Astrocyte (in vitro differentiated cells and primary cell): ENCODE data around the gene SH3PXD2B. TPM values are rescaled to one million over a fixed set of nuclear protein-coding genes. Genes with fewer than 3 reads are reported as not detected.

Experiments
- DNase-seq: peaks from one replicate; pipeline ENCODE4 v3.0.0-alpha.2; 2010; ENCODE audit warnings: low read depth
- FAIRE-seq: peaks from 2 replicates; lab custom pipeline; 2011; peaks lifted over from hg19 to GRCh38; lab: Jason Lieb, UNC
- H2AFZ ChIP-seq: 2 replicates; pipeline ENCODE4 v1.6.0; 2012; ENCODE audit warnings: low read depth, low read length, inconsistent platforms
- H3K27ac ChIP-seq: 2 replicates; pipeline ENCODE4 v1.5.1; 2011; ENCODE audit warnings: low read depth, low read length, inconsistent platforms
- H3K27me3 ChIP-seq: 2 replicates; pipeline ENCODE4 v1.6.0; 2011; ENCODE audit warnings: low read length, inconsistent platforms; ENCODE audit not compliant: insufficient read depth
- H3K36me3 ChIP-seq: 2 replicates; pipeline ENCODE4 v1.5.1; 2011; ENCODE audit warnings: low read length, inconsistent platforms; ENCODE audit not compliant: insufficient read depth
- H3K4me1 ChIP-seq: 2 replicates; pipeline ENCODE4 v1.5.1; 2011; ENCODE audit warnings: low read length, inconsistent platforms; ENCODE audit not compliant: insufficient read depth
- H3K4me2 ChIP-seq: 2 replicates; pipeline ENCODE4 v1.6.0; 2012; ENCODE audit warnings: low read length, inconsistent platforms
- H3K4me3 ChIP-seq: 2 replicates; pipeline ENCODE4 v1.5.1; 2011; ENCODE audit warnings: low read depth, mild to moderate bottlenecking, low read length, inconsistent platforms; ENCODE audit not compliant: insufficient read depth
- H3K79me2 ChIP-seq: 2 replicates; pipeline ENCODE4 v1.6.0; 2012; ENCODE audit warnings: mild to moderate bottlenecking, low read length, inconsistent platforms; ENCODE audit not compliant: insufficient read depth
- H3K9ac ChIP-seq: 2 replicates; pipeline ENCODE4 v1.6.0; 2012; ENCODE audit warnings: mild to moderate bottlenecking, low read length, inconsistent platforms
- H3K9me3 ChIP-seq: 2 replicates; pipeline ENCODE4 v1.5.1; 2012; ENCODE audit warnings: low read depth, mild to moderate bottlenecking, low read length, inconsistent platforms; ENCODE audit not compliant: insufficient read depth
- H4K20me1 ChIP-seq: 2 replicates; pipeline ENCODE4 v1.6.0; 2012; ENCODE audit warnings: low read length, inconsistent platforms; ENCODE audit not compliant: insufficient read depth
- H3K27ac Mint-ChIP-seq: one replicate; pipeline ENCODE4 v1.8.0; 2021; ENCODE audit warnings: mild to moderate bottlenecking, mixed read lengths; ENCODE audit not compliant: unreplicated experiment
- H3K27me3 Mint-ChIP-seq: one replicate; pipeline ENCODE4 v1.8.0; 2021; ENCODE audit warnings: low read depth, mixed read lengths; ENCODE audit not compliant: unreplicated experiment
- H3K36me3 Mint-ChIP-seq: one replicate; pipeline ENCODE4 v1.8.0; 2021; ENCODE audit warnings: low read depth, mixed read lengths; ENCODE audit not compliant: unreplicated experiment
- H3K4me1 Mint-ChIP-seq: one replicate; pipeline ENCODE4 v1.8.0; 2021; ENCODE audit warnings: low read depth, mixed read lengths; ENCODE audit not compliant: unreplicated experiment
- H3K4me3 Mint-ChIP-seq: one replicate; pipeline ENCODE4 v1.8.0; 2021; ENCODE audit warnings: mild to moderate bottlenecking, moderate library complexity, mixed read lengths; ENCODE audit not compliant: unreplicated experiment
- H3K9me3 Mint-ChIP-seq: one replicate; pipeline ENCODE4 v1.8.0; 2021; ENCODE audit warnings: mild to moderate bottlenecking, mixed read lengths; ENCODE audit not compliant: unreplicated experiment
- CTCF ChIP-seq: IDR thresholded peaks from 2 replicates; pipeline ENCODE4 v1.5.1; 2011; ENCODE audit warnings: low read depth, mild to moderate bottlenecking, inconsistent platforms, low read length, moderate library complexity; ENCODE audit not compliant: insufficient read depth
- EZH2 ChIP-seq: IDR thresholded peaks from 2 replicates; pipeline ENCODE4 v1.6.1; 2012; ENCODE audit warnings: mild to moderate bottlenecking, low read length, inconsistent platforms; ENCODE audit not compliant: insufficient read depth
- total RNA-seq: library from RNA; stranded (reverse); gene quantifications from 2 replicates; pipeline ENCODE4 v1.2.1, GENCODE V29; 2021

SH3PXD2B gene
- total RNA-seq, 1 donor from 2014 or later = 66.0 TPM

- H2AFZ ChIP-seq = no peak overlapping the region
Observed at GRCh38 chr5:172280317-172280716, 174.0 kb downstream of the SH3PXD2B start.

GRCh38 chr5:172278356-172278755, 176.0 kb downstream of the SH3PXD2B start:
- Histone ChIP-seq H3K36me3 (no peaks in the 10 kb centered on the region), H3K4me2 (no peak overlapping the region), H3K9ac (no peak overlapping the region), H2AFZ (no peak overlapping the region), H3K9me3 (no peaks in the 10 kb centered on the region), H3K27me3 (no peaks in the 10 kb centered on the region), H3K27ac (no peak overlapping the region), H3K4me3 (no peak overlapping the region), H3K4me1 (peaks cover 7% of the 10 kb centered on the region), H3K79me2 (peaks cover 99% of the 10 kb centered on the region), H4K20me1 (peaks cover 93% of the 10 kb centered on the region)
- Mint-ChIP-seq H3K4me1 (peaks cover 13% of the 10 kb centered on the region), H3K4me3 (no peak overlapping the region), H3K27ac (no peak overlapping the region), H3K9me3 (no peaks in the 10 kb centered on the region), H3K36me3 (peaks cover 5% of the 10 kb centered on the region), H3K27me3 (no peaks in the 10 kb centered on the region)
- no peak for TF ChIP-seq CTCF
- no peak for TF ChIP-seq EZH2
- FAIRE-seq = no peak
- no peak for DNase-seq

More at GRCh38 chr5:172280317-172280716, 174.0 kb downstream of the SH3PXD2B start:
- no peak for TF ChIP-seq EZH2
- no peak for TF ChIP-seq CTCF
- no peak overlapping the region for H3K27ac Mint-ChIP-seq
- Histone ChIP-seq H3K9me3 (no peaks in the 10 kb centered on the region), H3K4me3 (no peak overlapping the region), H3K27ac (no peak overlapping the region), H3K9ac (no peak overlapping the region), H3K36me3 (no peaks in the 10 kb centered on the region), H4K20me1 (peaks cover 74% of the 10 kb centered on the region), H3K79me2 (peaks cover 81% of the 10 kb centered on the region), H3K4me1 (peaks cover 14% of the 10 kb centered on the region), H3K4me2 (no peak overlapping the region), H3K27me3 (no peaks in the 10 kb centered on the region)
- FAIRE-seq = no peak
- H3K9me3 Mint-ChIP-seq = no peaks in the 10 kb centered on the region
- DNase-seq = no peak
- H3K4me3 Mint-ChIP-seq = no peak overlapping the region
- no peaks in the 10 kb centered on the region for H3K27me3 Mint-ChIP-seq
- peaks cover 12% of the 10 kb centered on the region for H3K4me1 Mint-ChIP-seq
- H3K36me3 Mint-ChIP-seq = peaks cover 5% of the 10 kb centered on the region

- DNase-seq = no peak
- Mint-ChIP-seq H3K36me3 (peaks cover 5% of the 10 kb centered on the region), H3K9me3 (no peaks in the 10 kb centered on the region), H3K4me1 (peaks cover 15% of the 10 kb centered on the region), H3K4me3 (no peak overlapping the region), H3K27me3 (no peaks in the 10 kb centered on the region), H3K27ac (no peak overlapping the region)
- H3K9me3 ChIP-seq = no peaks in the 10 kb centered on the region
- H3K4me2 ChIP-seq = no peak overlapping the region
- no peaks in the 10 kb centered on the region for H3K27me3 ChIP-seq
- peaks cover 99% of the 10 kb centered on the region for H3K79me2 ChIP-seq
- H2AFZ ChIP-seq = no peak overlapping the region
- H3K27ac ChIP-seq = no peak overlapping the region
- H3K9ac ChIP-seq = no peak overlapping the region
- no peak for TF ChIP-seq CTCF
- TF ChIP-seq EZH2 = no peak
- H4K20me1 ChIP-seq = peaks cover 97% of the 10 kb centered on the region
- no peaks in the 10 kb centered on the region for H3K36me3 ChIP-seq
- H3K4me1 ChIP-seq = peaks cover 4% of the 10 kb centered on the region
- no peak overlapping the region for H3K4me3 ChIP-seq
- no peak for FAIRE-seq
Observed at GRCh38 chr5:172276214-172276613, 178.1 kb downstream of the SH3PXD2B start.

Other genes starting within 250 kb of the SH3PXD2B start
- gene UBTD2, start 170.8 kb downstream of the SH3PXD2B start, total RNA-seq = 33.7 and 34.2 TPM in 2 replicates
- 7.5 and 9.8 TPM in 2 replicates for gene NEURL1B, start 186.7 kb upstream of the SH3PXD2B start, total RNA-seq